C1 segment of cervical spinal cord (tissue), 14 donors: ENCODE data around the gene PGM1.

ENCODE experiments used
- DNase-seq, 14 donors: peaks; one replicate each; lab custom pipeline; 2025; lab: John Stamatoyannopoulos, UW

PGM1 gene

DNA sequence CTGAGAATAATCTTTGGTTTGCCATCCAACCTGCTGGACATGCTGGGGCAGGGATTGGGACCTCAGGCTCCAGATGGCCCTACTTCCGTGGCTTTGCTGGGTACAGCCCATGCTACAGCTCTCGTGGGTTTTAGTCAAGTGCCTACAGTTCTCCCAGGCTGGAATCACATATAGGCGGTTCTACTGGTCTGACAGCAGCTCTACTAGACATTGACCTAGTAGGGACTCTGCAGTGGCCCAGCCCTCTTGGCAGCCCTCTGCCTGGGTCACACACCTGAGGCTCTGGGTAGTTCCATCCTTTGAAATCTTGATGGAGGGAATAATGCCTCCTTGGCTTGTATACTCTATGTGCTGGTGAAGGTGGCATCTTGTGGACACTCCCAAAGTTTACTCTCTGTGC, 72.2 kb downstream of the PGM1 start:
- no peak for DNase-seq

DNA sequence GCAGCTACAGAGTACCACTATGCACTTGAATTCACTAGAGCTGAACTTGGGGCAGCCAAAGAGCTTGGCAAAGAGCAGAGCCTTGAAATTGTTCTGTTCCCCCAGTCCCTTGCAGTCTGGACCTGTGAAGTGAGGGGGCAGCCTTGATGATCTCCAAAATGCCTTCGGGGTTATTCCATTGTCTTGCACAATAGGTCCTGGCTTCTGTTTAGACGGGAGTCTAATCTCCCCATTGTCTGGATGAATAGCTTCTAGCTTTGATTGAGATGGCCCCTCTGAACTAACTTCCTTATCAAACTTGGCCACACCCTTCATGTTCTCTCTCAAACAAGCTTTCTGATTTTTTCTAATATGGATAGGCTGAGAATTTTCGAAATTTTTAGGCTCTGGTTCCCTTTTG, 72.6 kb downstream of the PGM1 start:
- no peak for DNase-seq

- no peak for DNase-seq
Measured at GRCh38 chr1:63668298-63668697, 75.1 kb downstream of the PGM1 start.

- no peak for DNase-seq
Measured at GRCh38 chr1:63669151-63669961, 76.1 kb downstream of the PGM1 start.

DNA sequence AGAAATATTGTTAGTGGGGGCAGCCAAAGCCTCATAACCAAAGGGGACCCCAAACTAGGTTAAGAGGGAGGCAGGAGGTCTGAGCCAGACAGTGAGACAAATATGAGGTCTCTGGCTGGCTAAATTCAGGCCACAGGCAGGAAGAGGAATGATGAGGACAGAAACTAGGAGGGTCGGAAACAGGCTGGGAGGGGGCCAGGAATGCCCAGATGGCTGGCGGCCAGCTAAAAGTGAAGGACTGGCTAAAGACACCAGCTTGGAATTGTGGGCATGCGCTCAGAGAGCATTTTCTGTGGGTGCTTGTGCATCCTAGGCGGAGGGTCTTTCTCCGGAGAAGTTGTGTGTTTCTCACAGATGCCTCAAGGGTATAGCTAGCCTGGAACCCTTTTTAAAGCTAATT, 77.0 kb downstream of the PGM1 start:
- DNase-seq, result no peak

- no peak for DNase-seq
Measured at GRCh38 chr1:63671514-63671913, 78.3 kb downstream of the PGM1 start.

DNA sequence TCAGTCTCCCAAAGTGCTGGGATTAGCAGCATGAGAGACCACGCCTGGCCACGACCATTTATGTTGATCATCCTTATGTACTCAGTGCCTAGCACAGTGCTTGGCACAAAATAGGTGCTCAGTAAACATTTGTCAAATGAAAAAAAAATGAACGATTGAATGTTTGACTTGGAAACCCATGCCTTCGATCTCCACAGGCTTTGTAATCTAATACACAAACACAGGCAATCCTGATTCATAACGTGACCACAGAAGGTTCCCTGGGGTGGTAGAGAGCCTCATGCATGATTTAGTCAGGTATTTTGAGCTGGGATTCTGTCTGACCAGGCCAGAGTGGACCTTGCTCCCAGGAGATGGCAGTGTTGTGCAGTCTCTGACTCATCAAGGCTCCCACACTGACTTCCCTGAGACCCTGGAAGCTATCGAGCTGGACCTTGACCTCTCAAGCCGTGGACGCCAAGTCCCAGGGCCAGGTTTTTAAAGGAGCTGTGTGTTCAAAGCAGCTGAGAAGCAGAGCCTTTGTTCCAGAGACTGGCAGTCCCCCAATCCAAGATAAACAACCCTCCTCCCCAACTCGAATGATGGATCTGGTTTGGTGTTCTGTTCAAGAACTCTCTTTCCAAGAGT, 81.1 kb downstream of the PGM1 start:
- DNase-seq, result peak in 9 of 14 donors; percentile 6 to 29 (median 14)

- no peak for DNase-seq
Measured at GRCh38 chr1:63674865-63675419, 81.7 kb downstream of the PGM1 start.

DNA sequence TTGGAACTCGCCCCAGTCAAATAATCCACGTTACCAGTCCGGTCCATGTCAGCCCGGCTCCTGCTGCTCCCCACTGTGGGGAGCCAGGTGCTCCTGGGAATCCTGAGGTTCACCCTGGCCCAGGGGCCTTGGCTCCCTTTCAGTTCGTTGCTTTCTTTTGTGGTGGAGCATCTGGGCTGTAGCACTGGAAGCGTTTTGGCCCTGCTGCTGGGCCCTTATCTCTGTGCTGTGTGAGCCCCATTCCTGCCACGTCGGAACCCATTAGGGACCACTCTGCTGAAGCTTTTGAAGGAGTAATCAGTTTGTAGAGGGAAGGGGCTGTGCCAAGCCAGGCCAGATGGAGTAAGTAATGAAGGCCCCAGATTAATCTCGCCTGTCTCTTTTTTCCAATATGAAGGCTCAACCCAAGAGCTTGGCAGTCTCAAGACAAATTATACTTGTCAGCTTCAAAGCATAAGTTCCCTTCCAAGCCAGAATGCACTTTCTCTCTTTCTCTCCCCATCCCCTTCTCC, 82.3 kb downstream of the PGM1 start:
- DNase-seq, result no peak

GRCh38 chr1:63677497-63677896, 84.3 kb downstream of the PGM1 start:
- DNase-seq, result no peak

DNA sequence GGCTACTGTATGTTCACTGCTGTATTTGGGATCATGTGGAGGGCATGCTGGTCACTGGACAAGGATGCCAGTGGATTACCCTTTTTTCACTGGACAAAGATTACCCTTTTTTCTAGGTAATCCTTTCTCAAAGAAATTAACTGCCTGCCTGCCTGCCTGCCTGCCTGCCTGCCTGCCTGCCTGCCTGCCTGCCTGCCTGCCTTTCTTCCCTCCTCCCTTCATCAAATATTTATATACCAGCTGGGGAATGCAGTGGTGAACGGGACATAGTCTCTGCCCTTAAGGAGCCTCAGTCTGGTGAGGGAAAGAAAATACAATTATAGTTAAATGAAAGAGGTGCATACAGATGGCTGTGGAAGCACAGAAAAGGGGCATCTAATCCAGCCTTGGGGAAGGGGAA, 85.0 kb downstream of the PGM1 start:
- no peak for DNase-seq

GRCh38 chr1:63679076-63679475, 85.9 kb downstream of the PGM1 start:
- DNase-seq, result no peak

DNA sequence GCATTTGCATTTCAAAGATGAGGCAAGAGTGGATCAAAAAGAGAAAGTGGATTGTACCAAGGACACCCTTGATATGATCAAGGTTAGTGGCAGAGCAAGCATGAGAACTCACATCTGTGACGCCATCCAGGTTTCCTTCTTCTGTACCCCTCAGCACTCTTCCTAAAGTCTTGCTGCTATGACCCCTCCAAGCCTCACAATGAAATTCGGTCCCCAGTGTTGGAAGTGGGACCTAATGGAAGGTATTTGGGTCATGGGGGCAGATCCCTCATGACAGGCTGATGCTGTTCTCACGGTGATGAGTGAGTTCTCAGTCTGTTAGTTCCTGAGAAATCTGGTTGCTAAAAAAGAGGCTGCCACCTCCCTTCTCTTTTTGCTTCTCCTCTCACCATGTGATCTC, 86.4 kb downstream of the PGM1 start:
- no peak for DNase-seq

GRCh38 chr1:63682936-63683335, 89.7 kb downstream of the PGM1 start:
- DNase-seq, result no peak

DNA sequence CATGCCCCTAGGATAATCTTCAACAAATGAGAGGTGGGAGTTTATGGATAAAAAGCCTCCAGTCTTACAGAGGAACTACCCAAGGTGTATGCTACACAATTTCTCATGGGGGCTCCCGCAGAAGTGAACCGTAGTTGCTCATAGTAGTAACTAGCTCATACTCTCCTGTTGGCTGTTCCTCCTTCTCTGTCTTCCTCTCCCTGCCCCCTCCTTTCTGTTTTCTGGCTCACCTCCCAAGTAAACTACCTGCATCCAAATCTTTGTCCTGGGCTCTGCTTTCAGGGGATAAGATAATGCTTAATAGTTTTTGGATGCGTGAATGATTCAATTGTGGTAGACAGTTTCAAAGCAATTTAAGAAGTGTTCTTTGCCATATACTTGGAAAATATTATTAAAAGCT, 90.5 kb downstream of the PGM1 start:
- DNase-seq, result no peak

DNA sequence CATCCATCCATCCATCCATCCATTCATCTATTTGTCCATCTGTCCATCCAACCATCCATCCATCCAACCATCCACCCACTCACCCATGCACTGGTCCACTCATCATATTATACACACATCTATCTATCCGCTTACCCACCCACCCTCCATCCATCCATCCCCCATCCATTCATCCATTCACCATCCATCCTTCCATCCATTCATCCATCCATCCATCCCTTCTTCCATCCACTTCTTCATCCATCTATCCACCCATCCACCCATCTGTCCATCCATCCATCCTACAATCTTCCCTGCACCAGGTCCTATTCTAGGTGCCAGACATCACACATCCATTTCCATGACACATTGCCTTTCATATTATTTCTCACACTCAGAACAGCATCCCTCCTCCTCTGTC, 93.5 kb downstream of the PGM1 start:
- DNase-seq, result no peak

- no peak for DNase-seq
Measured at GRCh38 chr1:63688302-63688890, 95.2 kb downstream of the PGM1 start.

DNA sequence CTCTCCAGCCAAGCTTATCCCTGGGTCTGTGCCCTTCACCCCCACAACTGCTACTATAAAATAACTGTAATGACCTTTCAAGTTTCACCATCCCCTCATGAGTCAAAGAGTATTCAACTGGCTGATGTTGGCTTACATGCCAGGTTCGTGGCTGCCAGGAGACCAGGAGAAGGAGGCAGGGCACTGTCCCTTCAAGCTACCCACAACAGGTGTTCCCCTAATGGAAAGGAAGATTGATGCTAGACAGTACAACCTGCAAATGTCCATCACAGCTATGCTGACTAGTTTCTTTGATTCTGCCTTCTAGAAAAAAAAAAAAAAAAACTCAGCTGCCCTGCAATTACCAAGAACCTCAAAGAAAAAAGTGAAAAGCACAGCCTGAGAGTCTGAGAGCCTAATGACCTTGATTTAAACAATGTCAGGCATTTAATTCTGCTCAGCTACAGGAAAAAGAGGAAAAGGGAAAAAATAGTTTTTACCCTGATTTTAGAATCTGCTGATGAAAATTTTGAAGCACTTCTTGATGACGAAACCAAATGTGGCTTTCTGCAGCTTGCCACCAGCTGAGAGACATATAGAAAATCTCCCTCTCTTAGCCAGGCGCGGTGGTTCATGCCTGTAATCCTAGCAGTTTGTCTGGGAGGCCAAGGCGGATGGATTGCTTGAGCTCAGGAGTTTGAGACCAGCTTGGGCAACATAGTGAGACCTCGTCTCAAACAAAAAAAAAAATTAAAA, 97.9 kb downstream of the PGM1 start:
- DNase-seq, result no peak

GRCh38 chr1:63691701-63692425, 98.7 kb downstream of the PGM1 start:
- DNase-seq, result peak in 8 of 14 donors; percentile 1 to 48 (median 6)

DNA sequence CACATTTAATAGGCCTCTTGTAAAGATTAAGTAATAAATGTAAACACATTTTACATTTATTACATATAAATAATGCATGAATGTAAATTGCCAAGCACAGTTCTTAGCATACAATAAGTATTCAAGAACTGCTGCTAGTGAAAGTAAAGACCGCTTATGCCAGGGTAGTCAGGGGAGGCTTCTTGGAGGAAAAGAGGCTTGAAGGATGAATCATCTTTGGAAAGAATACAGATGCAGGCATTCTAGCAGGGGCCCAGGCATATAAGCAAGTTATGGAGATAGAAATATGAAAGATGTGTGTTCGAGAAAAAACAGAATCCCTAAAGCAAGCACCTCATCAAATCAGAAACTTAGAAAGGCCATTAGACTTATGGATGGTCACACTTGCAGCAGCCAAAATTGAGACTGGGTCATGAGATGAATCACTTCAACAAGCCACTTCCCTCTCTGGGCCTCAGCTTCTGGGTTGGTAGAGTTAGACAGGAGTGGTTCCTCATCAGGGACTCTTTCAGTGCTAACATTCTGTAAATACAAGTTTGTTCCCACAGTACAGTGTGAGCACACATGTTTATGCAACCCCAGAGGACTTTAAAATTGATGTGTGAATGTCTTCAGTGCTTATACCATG, 100.8 kb downstream of the PGM1 start:
- DNase-seq, result no peak
